D341Med (cell line): ENCODE measurements around the gene NINJ2.

ENCODE experiments used
- DNase-seq: peaks from one replicate; pipeline ENCODE4 v3.0.0; 2012; ENCODE audit warnings: low spot score

The NINJ2 gene

GRCh38 chr12:569091-569676, 94.1 kb downstream of the NINJ2 start:
- DNase-seq, result no peak

GRCh38 chr12:568486-568885, 94.8 kb downstream of the NINJ2 start:
- no peak for DNase-seq

GRCh38 chr12:565589-566105, 97.6 kb downstream of the NINJ2 start:
- no peak for DNase-seq

- DNase-seq, result no peak
Observed at GRCh38 chr12:565161-565560, 98.1 kb downstream of the NINJ2 start.

- no peak for DNase-seq
Observed at GRCh38 chr12:563787-564298, 99.4 kb downstream of the NINJ2 start.

GRCh38 chr12:563250-563781, 99.9 kb downstream of the NINJ2 start:
- no peak for DNase-seq

- no peak for DNase-seq
Observed at GRCh38 chr12:562634-563033, 100.6 kb downstream of the NINJ2 start.

- DNase-seq, result no peak
Observed at GRCh38 chr12:561908-562593, 101.2 kb downstream of the NINJ2 start.

GRCh38 chr12:561391-561705, 101.9 kb downstream of the NINJ2 start:
- no peak for DNase-seq

GRCh38 chr12:560691-561390, 102.4 kb downstream of the NINJ2 start:
- no peak for DNase-seq

GRCh38 chr12:559906-560455, 103.3 kb downstream of the NINJ2 start:
- no peak for DNase-seq

- DNase-seq, result no peak
Observed at GRCh38 chr12:559208-559905, 103.9 kb downstream of the NINJ2 start.

GRCh38 chr12:558580-558979, 104.7 kb downstream of the NINJ2 start:
- DNase-seq, result no peak

- DNase-seq, result no peak
Observed at GRCh38 chr12:556498-556897, 106.7 kb downstream of the NINJ2 start.

GRCh38 chr12:554001-554285, 109.3 kb downstream of the NINJ2 start:
- DNase-seq, result no peak

GRCh38 chr12:553216-554000, 109.8 kb downstream of the NINJ2 start:
- DNase-seq, result no peak

GRCh38 chr12:552466-552865, 110.8 kb downstream of the NINJ2 start:
- no peak for DNase-seq

- DNase-seq, result no peak
Observed at GRCh38 chr12:550473-551260, 112.6 kb downstream of the NINJ2 start.

- no peak for DNase-seq
Observed at GRCh38 chr12:549476-550082, 113.7 kb downstream of the NINJ2 start.

- DNase-seq, result no peak
Observed at GRCh38 chr12:547883-548470, 115.3 kb downstream of the NINJ2 start.
